Endodermal cell (in vitro differentiated cells): ENCODE data around the gene GSE1. TPM values are rescaled to one million over a fixed set of nuclear protein-coding genes. Genes with fewer than 3 reads are reported as not detected.
A peak's percentile ranks its signal among the peaks of the same experiment; 100 is the strongest.

ENCODE experiments used
- DNase-seq: peaks from one replicate; pipeline ENCODE4 v3.0.0-alpha.2; 2017
- H3K27ac ChIP-seq: 2 replicates; pipeline ENCODE4 v1.5.1; 2013; ENCODE audit warnings: mild to moderate bottlenecking, low read depth, low read length, moderate library complexity
- H3K27me3 ChIP-seq: 2 replicates; pipeline ENCODE4 v1.6.1; 2013; ENCODE audit warnings: mild to moderate bottlenecking, low read length, moderate library complexity; ENCODE audit not compliant: insufficient read depth, control insufficient read depth, poor library complexity, severe bottlenecking
- H3K36me3 ChIP-seq: 2 replicates; pipeline ENCODE4 v1.7.0; 2013; ENCODE audit warnings: mild to moderate bottlenecking, low read length, moderate library complexity; ENCODE audit not compliant: control insufficient read depth, insufficient read depth
- H3K4me1 ChIP-seq: one replicate; pipeline ENCODE4 v1.7.0; 2013; ENCODE audit warnings: low read length; ENCODE audit not compliant: control insufficient read depth, insufficient read depth
- H3K4me3 ChIP-seq: 2 replicates; pipeline ENCODE4 v1.5.1; 2013; ENCODE audit warnings: mild to moderate bottlenecking, low read length, moderate library complexity
- H3K9ac ChIP-seq: 2 replicates; pipeline ENCODE4 v1.6.1; 2013; ENCODE audit warnings: mild to moderate bottlenecking, low read length, moderate library complexity; ENCODE audit not compliant: poor library complexity, severe bottlenecking; ENCODE audit errors: extremely low read depth
- H3K9me3 ChIP-seq: 2 replicates; pipeline ENCODE4 v1.6.1; 2013; ENCODE audit warnings: mild to moderate bottlenecking, low read length, moderate library complexity; ENCODE audit not compliant: control insufficient read depth
- H3K27ac Mint-ChIP-seq: 2 replicates; pipeline ENCODE4 v1.8.0; 2020; ENCODE audit warnings: mixed read lengths
- H3K27me3 Mint-ChIP-seq: 2 replicates; pipeline ENCODE4 v1.8.0; 2021; ENCODE audit warnings: mild to moderate bottlenecking, mixed read lengths; ENCODE audit not compliant: insufficient read depth
- H3K36me3 Mint-ChIP-seq: 2 replicates; pipeline ENCODE4 v1.8.0; 2020; ENCODE audit warnings: low read depth, mixed read lengths
- H3K4me1 Mint-ChIP-seq: 2 replicates; pipeline ENCODE4 v1.8.0; 2020; ENCODE audit warnings: mixed read lengths
- H3K4me3 Mint-ChIP-seq: 2 replicates; pipeline ENCODE4 v1.8.0; 2020; ENCODE audit warnings: mild to moderate bottlenecking, moderate library complexity, mixed read lengths
- H3K9me3 Mint-ChIP-seq: 2 replicates; pipeline ENCODE4 v1.8.0; 2020; ENCODE audit warnings: mild to moderate bottlenecking, mixed read lengths
- CTCF ChIP-seq: fragments of 200-600 bp; sonication (generic); conservative IDR thresholded peaks from 2 replicates; pipeline ENCODE4 v1.5.0; 2021; ENCODE audit warnings: antibody characterized with exemption, mild to moderate bottlenecking
- WGBS, 2 experiments: methylation state at CpG; one replicate each; pipeline versions ENCODE4 v1.1.5 to v1.1.7; 2013; ENCODE audit warnings: missing lambda C conversion rate in 2 of 2, mixed read lengths in 1 of 2; ENCODE audit not compliant: insufficient coverage in 1 of 2, insufficient read length in 1 of 2; 5-methylcytosine and 5-hydroxymethylcytosine counted together
- long read RNA-seq, 4 experiments: library from polyadenylated mRNA in 2 of 4; library from RNA in 1 of 4; library from capped mRNA in 1 of 4; stranded (forward) in 3 of 4; unstranded in 1 of 4; transcript quantifications; one replicate each; pipeline ENCODE4 v2.0.0, GENCODE V29; 2020 to 2021; ENCODE audit warnings: inconsistent platforms in 1 of 4
- polyA plus RNA-seq, 2 experiments: library from polyadenylated mRNA; stranded (reverse); fragments of 50-300 nt; gene quantifications; one replicate each; pipeline ENCODE4 v1.2.3, GENCODE V29; 2013
- total RNA-seq, 2 donors: library from RNA; stranded (reverse); fragmentation: NEBNext Ultra II Directional in 1 of 2; extraction: Animal tissue kit (Norgen Biotek cat#: 25700) in 1 of 2; gene quantifications; 2 replicates in 1 of 2; 3 replicates in 1 of 2; pipeline ENCODE4 v1.2.1, GENCODE V29; 2021

GSE1 gene
- 100 to 1,000 TPM; 108 to 128 TPM for total RNA-seq
- 55.0 TPM for polyA plus RNA-seq (2013, experiment 1 of 2)
- 54.2 TPM for polyA plus RNA-seq (2013, experiment 2 of 2)
- long read RNA-seq, experiment 1, full-length matches to known transcripts: 2 of 39 reads
- long read RNA-seq, experiment 1, partial matches to known transcripts: 14 of 39 reads
- long read RNA-seq, experiment 1, other reads (novel, unspliced or antisense): 23 of 39 reads
- long read RNA-seq, experiment 2, full-length matches to known transcripts: 16 of 71 reads
- long read RNA-seq, experiment 2, partial matches to known transcripts: 25 of 71 reads
- long read RNA-seq, experiment 2, other reads (novel, unspliced or antisense): 30 of 71 reads
- long read RNA-seq, experiment 3, full-length matches to known transcripts: 1 of 63 reads
- long read RNA-seq, experiment 3, partial matches to known transcripts: 45 of 63 reads
- long read RNA-seq, experiment 3, other reads (novel, unspliced or antisense): 17 of 63 reads
- long read RNA-seq, experiment 4, partial matches to known transcripts: 1 of 3 reads
- long read RNA-seq, experiment 4, other reads (novel, unspliced or antisense): 1 of 3 reads

- peak within 1 kb of the TSS; percentile 71 for H3K4me3 Mint-ChIP-seq
- H3K4me1 Mint-ChIP-seq: peaks cover 46% of the 10 kb centered on the region
- Histone ChIP-seq H3K4me3 (peak within 1 kb of the TSS; percentile 86), H3K9me3 (no peaks in the 10 kb centered on the region), H3K9ac (peak within 1 kb of the TSS; percentile 69), H3K27me3 (no peaks in the 10 kb centered on the region), H3K27ac (peak within 1 kb of the TSS; percentile 24), H3K36me3 (peaks cover 8% of the 10 kb centered on the region), H3K4me1 (peaks cover 24% of the 10 kb centered on the region)
- no peaks in the 10 kb centered on the region for H3K9me3 Mint-ChIP-seq
- H3K27me3 Mint-ChIP-seq: peaks cover 2% of the 10 kb centered on the region
- 0% methylated on average over 44 to 81 of the region's 81 CpGs for WGBS, 2 experiments
- DNase-seq: peak; percentile 98
- H3K27ac Mint-ChIP-seq: peak within 1 kb of the TSS; percentile 77
- TF ChIP-seq CTCF: no peak
- H3K36me3 Mint-ChIP-seq: peaks cover 12% of the 10 kb centered on the region
These were observed at the start of gene GSE1 for GRCh38 chr16:85612801-85613603. Gene GSE1, plus strand, starts transcription at chr16:85613322. Its CDS starts 70 bp downstream, at chr16:85613392.

DNA sequence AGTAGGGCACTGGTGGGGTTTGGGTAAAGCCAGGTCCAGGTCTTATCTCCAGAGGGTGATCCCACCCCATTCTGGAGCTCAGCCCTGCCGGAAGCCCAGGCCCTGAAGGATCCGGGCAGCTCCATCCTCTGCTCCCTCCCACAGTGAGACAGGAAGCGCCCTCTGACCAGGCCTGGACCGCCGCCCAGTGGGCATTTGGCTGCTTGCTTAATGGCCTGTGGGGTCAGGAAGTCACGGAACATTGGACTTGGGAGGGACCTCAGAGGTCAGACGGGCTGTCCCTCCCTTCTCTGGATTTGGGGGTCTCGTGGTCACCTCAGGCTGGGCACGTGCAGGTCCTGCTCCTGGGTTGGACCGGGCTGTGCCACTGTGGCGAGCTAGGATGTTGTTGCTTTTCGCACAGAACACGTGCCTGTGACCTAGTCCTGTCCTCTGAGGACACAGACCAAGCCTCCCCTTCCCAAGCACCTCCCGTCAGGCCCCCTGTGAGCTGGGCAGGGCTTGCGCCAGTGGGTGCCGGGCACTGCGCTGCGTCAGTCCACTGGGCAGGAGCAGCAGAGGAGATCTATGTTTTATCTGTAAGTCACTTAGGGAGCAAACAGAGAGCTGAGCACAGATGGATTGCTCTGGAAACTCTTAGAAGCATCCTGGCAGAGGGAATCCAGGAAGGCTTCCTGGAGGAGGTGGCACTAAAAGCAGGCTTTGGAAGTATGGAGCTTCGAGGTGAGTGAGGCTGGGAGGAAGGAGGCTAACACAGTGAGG lies 49.4 kb upstream of the GSE1 start:
- peaks cover 44% of the 10 kb centered on the region for H3K4me1 Mint-ChIP-seq
- Histone ChIP-seq H3K27me3 (no peaks in the 10 kb centered on the region), H3K9me3 (no peaks in the 10 kb centered on the region), H3K9ac (no peak overlapping the region), H3K36me3 (no peaks in the 10 kb centered on the region), H3K4me1 (peaks cover 15% of the 10 kb centered on the region), H3K27ac (no peak overlapping the region), H3K4me3 (no peak overlapping the region)
- TF ChIP-seq CTCF: peak; percentile 24
- H3K9me3 Mint-ChIP-seq: no peaks in the 10 kb centered on the region
- DNase-seq: peak; percentile 71
- H3K36me3 Mint-ChIP-seq: no peaks in the 10 kb centered on the region
- H3K27ac Mint-ChIP-seq: no peak overlapping the region
- no peaks in the 10 kb centered on the region for H3K27me3 Mint-ChIP-seq
- WGBS, 2 experiments: 93% methylated on average over 12 to 19 of the region's 19 CpGs
- H3K4me3 Mint-ChIP-seq: no peak overlapping the region
